ENCODE data around the gene RIN2. TPM values are rescaled to one million over a fixed set of nuclear protein-coding genes. Genes with fewer than 3 reads are reported as not detected.

Gene RIN2
- total RNA-seq, 1 experiment from 2014 or later, result 1.0 TPM

- Histone ChIP-seq H3K79me1 (ENCODE audit: insufficient read depth, low read depth, low read length, poor library complexity, severe bottlenecking) (no peaks in the 10 kb centered on the region), H3K4ac (ENCODE audit: low read depth, low read length) (no peak overlapping the region), H4K5ac (ENCODE audit: insufficient read length, low read depth, low read length) (no peak overlapping the region), H2BK120ac (ENCODE audit: low read depth, low read length, poor library complexity, severe bottlenecking) (no peak overlapping the region), H2BK20ac (ENCODE audit: low read depth, low read length, poor library complexity, severe bottlenecking) (no peak overlapping the region), H3K4me1 (ENCODE audit: insufficient read depth, low read length) (no peaks in the 10 kb centered on the region), H3K18ac (ENCODE audit: insufficient read length, low read depth, low read length) (no peak overlapping the region), H3K27me3 (ENCODE audit: insufficient read depth, low read length) (no peaks in the 10 kb centered on the region; the same call in 1 of the 2 replicates), H3K79me2 (ENCODE audit: insufficient read depth, low read length) (no peaks in the 10 kb centered on the region), H3K56ac (ENCODE audit: insufficient read length, low read depth, low read length) (no peak overlapping the region), H4K8ac (replicated peaks; ENCODE audit: insufficient read length, low read depth, low read length) (no peak overlapping the region), H3K27ac (ENCODE audit: insufficient read length, low read depth, low read length) (no peak overlapping the region), H3K9me3 (ENCODE audit: control insufficient read depth, low read depth, low read length) (no peaks in the 10 kb centered on the region), H3K4me2 (ENCODE audit: insufficient read depth, insufficient read length, low read length) (no peak overlapping the region), H2AK5ac (ENCODE audit: insufficient read length, low read length) (no peak overlapping the region), H2BK12ac (ENCODE audit: insufficient read length, low read depth, low read length) (no peak overlapping the region), H3K23me2 (ENCODE audit: insufficient read length, low read depth, low read length, poor library complexity, severe bottlenecking) (no peaks in the 10 kb centered on the region), H4K20me1 (ENCODE audit: control insufficient read depth, insufficient read depth, insufficient read length) (no peaks in the 10 kb centered on the region), H3K9ac (ENCODE audit: extremely low read depth, insufficient read length, low read length) (no peak overlapping the region), H4K91ac (ENCODE audit: insufficient read length, low read depth, low read length) (no peak overlapping the region), H3K23ac (ENCODE audit: insufficient read length, low read depth, low read length) (no peak overlapping the region), H3K14ac (ENCODE audit: insufficient read depth, low read length) (no peak overlapping the region), H2BK15ac (ENCODE audit: low read depth, low read length) (no peak overlapping the region), H2AFZ (ENCODE audit: low read length) (no peak overlapping the region), H2BK5ac (ENCODE audit: insufficient read length, low read length) (no peak overlapping the region), H3T11ph (ENCODE audit: low read length) (no peak overlapping the region)
- TF ChIP-seq CTCF (conservative IDR thresholded peaks at IDR 0.05), result no peak
- Mint-ChIP-seq H3K4me1 (peaks cover 5 to 7% of the 10 kb centered on the region in 2 experiments), H3K9me3 (peaks cover 11% of the 10 kb centered on the region in 2 experiments), H3K27me3 (ENCODE audit: low read depth) (peaks cover 34% of the 10 kb centered on the region), H3K27ac (no peak overlapping the region), H3K36me3 (ENCODE audit: insufficient read depth in 1 of 3, low read depth in 3 of 3) (peaks cover 0 to 5% (median 3%) of the 10 kb centered on the region in 3 experiments; a peak in 1 of 7 replicates), H3K4me3 (no peak overlapping the region)
- peak; percentile 45 for DNase-seq
- no CpG with 5 or more reads among the region's 3 CpGs for WGBS (ENCODE audit: extremely low coverage, insufficient read length, low lambda C conversion rate)
Measured at GRCh38 chr20:19749618-19750071, 8.4 kb upstream of the RIN2 start.

Measured in H9 (cell line).